Tibial artery (tissue), 4 donors: ENCODE results near the gene UBR4.
A peak's percentile ranks its signal among the peaks of the same experiment; 100 is the strongest.

Experiments used
- DNase-seq, 2 donors: peaks; one replicate each; pipeline ENCODE4 v3.0.0-alpha.2; 2019
- H3K27ac ChIP-seq, 2 donors: fragments of 200-600 bp; sonication (generic) in 1 of 2; 1 replicate in 1 of 2; 2 replicates in 1 of 2; pipeline ENCODE4 v1.5.1; 2018 to 2019; ENCODE audit warnings: mild to moderate bottlenecking in 1 of 2
- H3K27me3 ChIP-seq, 2 donors: fragments of 200-600 bp; sonication (generic) in 1 of 2; one replicate each; pipeline versions ENCODE4 v1.5.1 to v1.6.0; 2016 to 2019
- H3K36me3 ChIP-seq, 3 donors: fragments of 200-600 bp; sonication (generic) in 2 of 3; one replicate each; pipeline ENCODE4 v1.5.1; 2016 to 2019; ENCODE audit warnings: mild to moderate bottlenecking in 2 of 3
- H3K4me1 ChIP-seq, 4 donors: fragments of 200-600 bp; sonication (generic) in 2 of 4; 1 replicate in 3 of 4; 2 replicates in 1 of 4; pipeline ENCODE4 v1.5.1; 2016 to 2019
- H3K4me3 ChIP-seq, 2 donors: fragments of 200-600 bp; sonication (generic) in 1 of 2; 1 replicate in 1 of 2; 2 replicates in 1 of 2; pipeline ENCODE4 v1.5.1; 2018 to 2019; ENCODE audit warnings: mild to moderate bottlenecking in 2 of 2
- H3K9me3 ChIP-seq, 3 donors: fragments of 200-600 bp; sonication (generic) in 1 of 3; one replicate each; pipeline ENCODE4 v1.5.1; 2016 to 2019
- CTCF ChIP-seq, 2 experiments: fragments of 200-600 bp in 1 of 2; fragments of 450-650 bp in 1 of 2; IDR thresholded peaks; one replicate each; pipeline ENCODE4 v1.5.1; 2017 to 2019; ENCODE audit warnings: antibody characterized with exemption in 2 of 2, mild to moderate bottlenecking in 1 of 2, moderate library complexity in 1 of 2
- intact Hi-C: fragments of 100-400 bp; cut with DNase I; formaldehyde crosslinking; loops from one replicate; pipeline ENCODE4 v1.15.0; 2023; ENCODE audit warnings: low total_unique reads

Gene UBR4

GRCh38 chr1:19096990-19097389 lies 113.1 kb downstream of the UBR4 start:
- intact Hi-C loops = loop anchor here (5.0 to 10.0 kb wide), 2 partner anchors 82 to 215 kb away; no protein-coding TSS in a partner anchor
- no peak for TF ChIP-seq CTCF (IDR thresholded peaks at IDR 0.05)
- Histone ChIP-seq H3K4me1 (peaks cover 0 to 9% (median 2%) of the 10 kb centered on the region in 4 donors), H3K4me3 (no peak overlapping the region), H3K27me3 (no peaks in the 10 kb centered on the region), H3K36me3 (peaks cover 89 to 100% (median 99%) of the 10 kb centered on the region in 3 donors), H3K9me3 (no peaks in the 10 kb centered on the region), H3K27ac (no peak overlapping the region)
- no peak for DNase-seq

DNA sequence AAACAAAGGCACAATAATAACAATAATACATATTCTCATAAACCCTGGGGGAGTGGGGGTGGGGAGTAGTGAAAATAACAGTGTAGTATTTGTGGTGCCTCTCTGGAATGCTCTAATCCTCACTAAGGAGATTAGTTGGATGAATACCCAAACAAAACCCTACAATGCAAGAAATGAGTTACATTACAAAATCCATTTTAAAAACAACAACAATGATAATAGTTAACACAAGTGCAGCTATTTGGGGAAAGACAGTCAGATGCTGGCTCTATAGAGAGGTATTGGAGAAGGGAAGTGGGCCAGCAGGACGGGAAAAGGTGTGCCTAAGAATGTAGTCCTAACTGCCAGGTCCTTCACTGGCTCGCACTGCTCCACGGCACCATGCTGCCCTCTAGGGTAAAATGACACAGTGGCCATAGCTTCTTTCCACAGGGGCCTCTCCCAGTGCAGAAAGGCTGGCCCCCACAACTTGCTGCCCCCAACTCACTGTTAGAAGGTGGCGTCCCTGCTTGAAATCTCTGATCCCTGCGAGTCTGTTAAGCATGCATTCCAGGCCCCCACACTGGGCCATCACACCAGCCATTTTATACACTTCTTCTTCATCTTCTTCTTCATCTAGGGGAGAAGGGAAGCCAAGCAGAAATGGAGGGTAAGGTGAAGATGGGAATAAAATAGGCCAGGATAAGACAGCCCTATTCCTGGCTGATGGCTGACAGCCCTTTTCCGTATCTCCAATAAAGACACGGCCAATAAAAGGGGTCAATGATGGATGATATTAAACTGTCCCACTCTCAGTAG lies 113.8 kb downstream of the UBR4 start:
- intact Hi-C loops = loop anchor here (5.0 to 10.0 kb wide), 2 partner anchors 81 to 214 kb away; no protein-coding TSS in a partner anchor

GRCh38 chr1:19091196-19091953 lies 118.7 kb downstream of the UBR4 start:
- H3K4me1 ChIP-seq = peaks cover 0 to 23% (median 7%) of the 10 kb centered on the region in 4 donors
- no peak for TF ChIP-seq CTCF (IDR thresholded peaks at IDR 0.05)
- peaks cover 82 to 98% (median 84%) of the 10 kb centered on the region in 3 donors for H3K36me3 ChIP-seq
- H3K27me3 ChIP-seq = no peaks in the 10 kb centered on the region
- no peak for DNase-seq
- intact Hi-C loops = loop anchor here (5.0 to 10.0 kb wide), 2 partner anchors 77 to 184 kb away; no protein-coding TSS in a partner anchor
- H3K4me3 ChIP-seq = no peak overlapping the region
- peak overlapping the region in 1 of 2 donors; percentile 24 for H3K27ac ChIP-seq
- H3K9me3 ChIP-seq = no peaks in the 10 kb centered on the region

More for the DNA sequence above, 113.8 kb downstream of the UBR4 start:
- peaks cover 0 to 17% (median 6%) of the 10 kb centered on the region in 4 donors for H3K4me1 ChIP-seq
- H3K36me3 ChIP-seq = peaks cover 83 to 98% (median 92%) of the 10 kb centered on the region in 3 donors
- TF ChIP-seq CTCF (IDR thresholded peaks at IDR 0.05) = peak; percentile 24 to 37
- H3K27me3 ChIP-seq = no peaks in the 10 kb centered on the region
- H3K9me3 ChIP-seq = no peaks in the 10 kb centered on the region
- H3K4me3 ChIP-seq = no peak overlapping the region
- no peak overlapping the region for H3K27ac ChIP-seq
- DNase-seq = no peak

GRCh38 chr1:19089524-19089923 lies 120.5 kb downstream of the UBR4 start:
- TF ChIP-seq CTCF (IDR thresholded peaks at IDR 0.05) = no peak
- Histone ChIP-seq H3K9me3 (no peaks in the 10 kb centered on the region), H3K36me3 (peaks cover 85 to 98% (median 87%) of the 10 kb centered on the region in 3 donors), H3K27ac (no peak overlapping the region), H3K4me1 (peaks cover 0 to 23% (median 7%) of the 10 kb centered on the region in 4 donors), H3K27me3 (no peaks in the 10 kb centered on the region), H3K4me3 (no peak overlapping the region)
- intact Hi-C loops = no loop called here
- no peak for DNase-seq

GRCh38 chr1:19088717-19089442 lies 121.2 kb downstream of the UBR4 start:
- no peaks in the 10 kb centered on the region for H3K27me3 ChIP-seq
- peaks cover 85 to 98% (median 87%) of the 10 kb centered on the region in 3 donors for H3K36me3 ChIP-seq
- no peaks in the 10 kb centered on the region for H3K9me3 ChIP-seq
- no peak overlapping the region for H3K27ac ChIP-seq
- TF ChIP-seq CTCF (IDR thresholded peaks at IDR 0.05) = no peak
- DNase-seq = peak in 1 of 2 donors; percentile 24
- H3K4me1 ChIP-seq = peaks cover 0 to 23% (median 7%) of the 10 kb centered on the region in 4 donors
- no peak overlapping the region for H3K4me3 ChIP-seq
- intact Hi-C loops = no loop called here
